GM12801 (cell line): Measurements from ENCODE around the gene SLC25A31.

ENCODE experiments used
- CTCF ChIP-seq: IDR thresholded peaks from one replicate; pipeline ENCODE4 v1.5.1; 2011; ENCODE audit warnings: control low read depth; ENCODE audit not compliant: insufficient read length; ENCODE audit errors: extremely low read depth

The SLC25A31 gene

GRCh38 chr4:127778102-127778501 lies 47.9 kb downstream of the SLC25A31 start:
- TF ChIP-seq CTCF, result no peak

GRCh38 chr4:127780598-127780997 lies 50.4 kb downstream of the SLC25A31 start:
- TF ChIP-seq CTCF, result no peak

- no peak for TF ChIP-seq CTCF
Measured at GRCh38 chr4:127781300-127782024, 51.3 kb downstream of the SLC25A31 start.

- TF ChIP-seq CTCF, result no peak
Measured at GRCh38 chr4:127782025-127782274, 51.8 kb downstream of the SLC25A31 start.

- TF ChIP-seq CTCF, result no peak
Measured at GRCh38 chr4:127782275-127783025, 52.2 kb downstream of the SLC25A31 start, which contains the start of gene HSPA4L. HSPA4L (plus strand) TSS chr4:127782322; CDS start chr4:127782551, 229 bp downstream.

- TF ChIP-seq CTCF, result no peak
Measured at GRCh38 chr4:127783026-127783769, 53.0 kb downstream of the SLC25A31 start.
